GM21576 (cell line): ENCODE results near the gene ECHDC1.

Experiments used
- ATAC-seq: cut with Tn5 transposase; IDR thresholded peaks from one replicate; pipeline ENCODE4 v1.9.1; 2021; ENCODE audit warnings: mild to moderate bottlenecking, moderate library complexity; ENCODE audit not compliant: unreplicated experiment

ECHDC1 gene

GRCh38 chr6:127291495-127291894, 51.9 kb downstream of the ECHDC1 start:
- peak; percentile 79 for ATAC-seq

GRCh38 chr6:127290391-127291265, 52.8 kb downstream of the ECHDC1 start:
- peak; percentile 59 for ATAC-seq

- ATAC-seq = no peak
These were observed 53.5 kb downstream of the ECHDC1 start for GRCh38 chr6:127289934-127290333.

- ATAC-seq = no peak
These were observed 54.7 kb downstream of the ECHDC1 start for GRCh38 chr6:127288705-127289104.

GRCh38 chr6:127282184-127282583, 61.2 kb downstream of the ECHDC1 start:
- no peak for ATAC-seq

- peak; percentile 68 for ATAC-seq
These were observed 63.6 kb downstream of the ECHDC1 start for GRCh38 chr6:127279815-127280214.

GRCh38 chr6:127277878-127278843, 65.2 kb downstream of the ECHDC1 start:
- ATAC-seq = no peak

GRCh38 chr6:127276331-127276730, 67.1 kb downstream of the ECHDC1 start:
- no peak for ATAC-seq

- no peak for ATAC-seq
These were observed 69.9 kb downstream of the ECHDC1 start for GRCh38 chr6:127273499-127273898.

GRCh38 chr6:127272576-127272975, 70.8 kb downstream of the ECHDC1 start:
- no peak for ATAC-seq

- ATAC-seq = peak; percentile 2
These were observed 75.5 kb downstream of the ECHDC1 start for GRCh38 chr6:127267646-127268625.

GRCh38 chr6:127266892-127267645, 76.3 kb downstream of the ECHDC1 start:
- peak; percentile 71 for ATAC-seq

GRCh38 chr6:127266178-127266891, 77.1 kb downstream of the ECHDC1 start, which contains the start of gene RNF146:
RNF146 (plus strand) TSS chr6:127266864; CDS start chr6:127280339, 13,475 bp downstream.
- ATAC-seq = peak; percentile 73

GRCh38 chr6:127263481-127263880, 79.9 kb downstream of the ECHDC1 start:
- ATAC-seq = no peak

GRCh38 chr6:127262896-127263295, 80.5 kb downstream of the ECHDC1 start:
- no peak for ATAC-seq

GRCh38 chr6:127255286-127255685, 88.1 kb downstream of the ECHDC1 start:
- no peak for ATAC-seq

- no peak for ATAC-seq
These were observed 93.8 kb downstream of the ECHDC1 start for GRCh38 chr6:127249621-127250020.

GRCh38 chr6:127247114-127248096, 96.0 kb downstream of the ECHDC1 start:
- ATAC-seq = no peak
